H9 (cell line): Measurements from ENCODE around the gene L3MBTL4. TPM values are rescaled to one million over a fixed set of nuclear protein-coding genes. Genes with fewer than 3 reads are reported as not detected.

Experiments
- DNase-seq: peaks from one replicate; pipeline ENCODE4 v3.0.0-alpha.2; 2017
- H2AFZ ChIP-seq: one replicate; pipeline ENCODE4 v1.6.1; 2013; ENCODE audit warnings: mild to moderate bottlenecking, low read length, control low read depth, moderate library complexity
- H2AK5ac ChIP-seq: 2 replicates; pipeline ENCODE4 v1.6.1; 2013; ENCODE audit warnings: low read length, control low read depth, mixed read lengths; ENCODE audit not compliant: insufficient read length
- H2BK120ac ChIP-seq: one replicate; pipeline ENCODE4 v1.6.1; 2013; ENCODE audit warnings: low read depth, mild to moderate bottlenecking, low read length, control low read depth, inconsistent platforms; ENCODE audit not compliant: poor library complexity, severe bottlenecking
- H2BK12ac ChIP-seq: 2 replicates; pipeline ENCODE4 v1.6.1; 2013; ENCODE audit warnings: low read length, control low read depth, mixed read lengths, low read depth; ENCODE audit not compliant: insufficient read length
- H2BK15ac ChIP-seq: 2 replicates; pipeline ENCODE4 v1.6.1; 2013; ENCODE audit warnings: low read depth, low read length, control low read depth
- H2BK20ac ChIP-seq: one replicate; pipeline ENCODE4 v1.6.1; 2013; ENCODE audit warnings: low read depth, mild to moderate bottlenecking, low read length, control low read depth, inconsistent platforms; ENCODE audit not compliant: poor library complexity, severe bottlenecking
- H2BK5ac ChIP-seq: 2 replicates; pipeline ENCODE4 v1.6.1; 2013; ENCODE audit warnings: low read length, control low read depth, mixed read lengths; ENCODE audit not compliant: insufficient read length
- H3K14ac ChIP-seq: 2 replicates; pipeline ENCODE4 v1.6.1; 2013; ENCODE audit warnings: low read length, control low read depth; ENCODE audit not compliant: insufficient read depth
- H3K18ac ChIP-seq: 2 replicates; pipeline ENCODE4 v1.6.1; 2013; ENCODE audit warnings: low read depth, mild to moderate bottlenecking, mixed read lengths, low read length, control low read depth; ENCODE audit not compliant: insufficient read length
- H3K23ac ChIP-seq: 2 replicates; pipeline ENCODE4 v1.6.1; 2013; ENCODE audit warnings: low read length, control low read depth, mixed read lengths, low read depth; ENCODE audit not compliant: insufficient read length
- H3K23me2 ChIP-seq: 2 replicates; pipeline ENCODE4 v1.6.1; 2013; ENCODE audit warnings: low read depth, mild to moderate bottlenecking, mixed read lengths, low read length, control low read depth; ENCODE audit not compliant: insufficient read length, poor library complexity, severe bottlenecking
- H3K27ac ChIP-seq: 2 replicates; pipeline ENCODE4 v1.5.1; 2013; ENCODE audit warnings: low read length, control low read depth, mixed read lengths, low read depth; ENCODE audit not compliant: insufficient read length
- H3K27me3 ChIP-seq: 2 replicates; pipeline ENCODE4 v1.6.1; 2013; ENCODE audit warnings: low read length, control low read depth, inconsistent platforms; ENCODE audit not compliant: insufficient read depth
- H3K4ac ChIP-seq: 2 replicates; pipeline ENCODE4 v1.6.1; 2013; ENCODE audit warnings: low read depth, mild to moderate bottlenecking, control low read depth, inconsistent platforms, low read length, moderate library complexity
- H3K4me1 ChIP-seq: 2 replicates; pipeline ENCODE4 v1.6.1; 2013; ENCODE audit warnings: low read length, control low read depth, inconsistent platforms; ENCODE audit not compliant: insufficient read depth
- H3K4me2 ChIP-seq: 2 replicates; pipeline ENCODE4 v1.6.1; 2013; ENCODE audit warnings: low read length, control low read depth, mixed read lengths; ENCODE audit not compliant: insufficient read length, insufficient read depth
- H3K56ac ChIP-seq: 2 replicates; pipeline ENCODE4 v1.6.1; 2013; ENCODE audit warnings: low read depth, mild to moderate bottlenecking, mixed read lengths, low read length, control low read depth; ENCODE audit not compliant: insufficient read length
- H3K79me1 ChIP-seq: 2 replicates; pipeline ENCODE4 v1.6.1; 2013; ENCODE audit warnings: low read depth, mild to moderate bottlenecking, moderate library complexity, low read length, control low read depth, inconsistent platforms; ENCODE audit not compliant: insufficient read depth, poor library complexity, severe bottlenecking
- H3K79me2 ChIP-seq: 2 replicates; pipeline ENCODE4 v1.6.1; 2013; ENCODE audit warnings: low read length, control low read depth, inconsistent platforms; ENCODE audit not compliant: insufficient read depth
- H3K9ac ChIP-seq: 2 replicates; pipeline ENCODE4 v1.6.1; 2013; ENCODE audit warnings: low read length, control low read depth, mixed read lengths; ENCODE audit not compliant: insufficient read length; ENCODE audit errors: extremely low read depth
- H3K9me3 ChIP-seq: one replicate; pipeline ENCODE4 v1.6.1; 2013; ENCODE audit warnings: low read depth, low read length, inconsistent platforms; ENCODE audit not compliant: control insufficient read depth
- H3T11ph ChIP-seq: one replicate; pipeline ENCODE4 v1.6.1; 2013; ENCODE audit warnings: mild to moderate bottlenecking, low read length, control low read depth, inconsistent platforms
- H4K20me1 ChIP-seq: one replicate; pipeline ENCODE4 v1.6.1; 2013; ENCODE audit not compliant: control insufficient read depth, insufficient read length, insufficient read depth
- H4K5ac ChIP-seq: 2 replicates; pipeline ENCODE4 v1.6.1; 2013; ENCODE audit warnings: low read depth, mild to moderate bottlenecking, mixed read lengths, low read length, control low read depth; ENCODE audit not compliant: insufficient read length
- H4K8ac ChIP-seq: replicated peaks from 2 replicates; pipeline ENCODE4 v1.6.1; 2013; ENCODE audit warnings: low read length, control low read depth, mixed read lengths, low read depth; ENCODE audit not compliant: insufficient read length
- H4K91ac ChIP-seq: 2 replicates; pipeline ENCODE4 v1.6.1; 2013; ENCODE audit warnings: low read depth, mild to moderate bottlenecking, moderate library complexity, mixed read lengths, low read length, control low read depth; ENCODE audit not compliant: insufficient read length
- H3K27ac Mint-ChIP-seq, 3 experiments: 2 replicates in 2 of 3; 3 replicates in 1 of 3; pipeline ENCODE4 v1.8.0; 2020 to 2021; ENCODE audit warnings: mixed read lengths in 3 of 3, mild to moderate bottlenecking in 1 of 3, moderate library complexity in 1 of 3
- H3K27me3 Mint-ChIP-seq: 2 replicates; pipeline ENCODE4 v1.8.0; 2021; ENCODE audit warnings: low read depth, mild to moderate bottlenecking, moderate library complexity, mixed read lengths
- H3K36me3 Mint-ChIP-seq, 3 experiments: 2 replicates in 2 of 3; 3 replicates in 1 of 3; pipeline ENCODE4 v1.8.0; 2020 to 2021; ENCODE audit warnings: low read depth in 3 of 3, mixed read lengths in 3 of 3; ENCODE audit not compliant: insufficient read depth in 1 of 3
- H3K4me1 Mint-ChIP-seq, 2 experiments: 2 replicates each; pipeline ENCODE4 v1.8.0; 2020; ENCODE audit warnings: mixed read lengths in 2 of 2
- H3K4me3 Mint-ChIP-seq, 2 experiments: 2 replicates in 1 of 2; 3 replicates in 1 of 2; pipeline ENCODE4 v1.8.0; 2020 to 2021; ENCODE audit warnings: mild to moderate bottlenecking in 2 of 2, mixed read lengths in 2 of 2, moderate library complexity in 1 of 2
- H3K9me3 Mint-ChIP-seq, 2 experiments: 2 replicates in 1 of 2; 3 replicates in 1 of 2; pipeline ENCODE4 v1.8.0; 2020; ENCODE audit warnings: mild to moderate bottlenecking in 2 of 2, mixed read lengths in 2 of 2, moderate library complexity in 1 of 2
- WGBS: extraction: QIAGEN DNeasy Blood & Tissue Kit; methylation state at CpG from one replicate; pipeline ENCODE4 v1.1.7; 2013; ENCODE audit warnings: missing lambda C conversion rate, low lambda C conversion rate, mixed read lengths; ENCODE audit not compliant: insufficient read length; ENCODE audit errors: extremely low coverage; 5-methylcytosine and 5-hydroxymethylcytosine counted together
- total RNA-seq: library from RNA; stranded (reverse); gene quantifications from 2 replicates; pipeline ENCODE4 v1.2.1, GENCODE V29; 2021
- TF ChIP-seq, protein P1 (sequence below): fragments of 200-600 bp; sonication (generic); conservative IDR thresholded peaks from 3 replicates; pipeline ENCODE4 v1.8.0; 2021; ENCODE audit warnings: antibody characterized with exemption, mild to moderate bottlenecking

Gene L3MBTL4
- total RNA-seq, 1 experiment from 2014 or later = 1.9 TPM

DNA sequence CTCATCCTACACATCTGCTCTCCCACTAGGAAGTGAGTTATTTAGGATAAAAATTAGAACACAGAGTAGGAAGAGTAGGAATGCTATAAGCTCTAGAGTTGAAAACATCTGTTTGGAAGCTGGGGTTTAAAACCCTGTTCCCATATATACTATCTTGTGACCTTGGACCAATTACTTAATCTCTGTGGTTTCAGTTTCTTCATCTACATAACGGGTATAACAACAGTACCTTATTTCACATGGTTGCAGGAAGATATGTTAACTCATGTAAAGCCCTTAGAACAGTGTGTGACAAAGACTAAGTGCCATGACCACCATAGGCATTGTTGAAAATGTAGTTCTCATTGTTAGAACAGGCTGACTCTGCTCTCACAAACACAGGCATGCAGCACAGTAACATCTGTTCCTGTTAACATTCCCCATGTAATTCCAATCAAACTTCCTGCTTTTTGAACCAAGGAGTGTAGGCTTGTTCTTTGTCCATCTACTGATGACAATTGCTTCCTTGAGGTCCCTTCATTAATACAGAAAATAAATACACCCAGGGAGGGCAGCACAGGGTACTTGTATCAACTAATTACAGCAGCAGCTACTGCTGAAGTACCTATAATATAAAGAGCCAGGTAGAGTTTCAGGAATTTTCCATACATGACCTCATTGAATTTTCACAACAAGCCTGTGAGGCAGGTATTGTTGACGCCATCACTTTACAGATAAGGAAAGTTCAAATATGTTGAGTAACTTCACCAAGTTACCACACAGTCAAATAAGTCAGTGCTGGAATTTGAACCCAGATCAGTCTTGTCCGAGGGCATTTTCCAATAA lies 204.2 kb downstream of the L3MBTL4 start:
- Histone ChIP-seq H3K23ac (no peak overlapping the region), H3K4me1 (no peaks in the 10 kb centered on the region; the same call in 1 of the 2 replicates), H3K9ac (no peak overlapping the region), H2BK15ac (no peak overlapping the region), H3K27me3 (no peaks in the 10 kb centered on the region), H3K23me2 (no peaks in the 10 kb centered on the region), H2BK5ac (no peak overlapping the region), H4K20me1 (no peaks in the 10 kb centered on the region), H3K14ac (no peak overlapping the region), H3K79me2 (no peaks in the 10 kb centered on the region), H4K8ac (no peak overlapping the region), H3K4me2 (no peak overlapping the region), H2BK12ac (no peak overlapping the region), H4K5ac (no peak overlapping the region), H3K27ac (no peak overlapping the region), H3K4ac (no peak overlapping the region), H2AK5ac (no peak overlapping the region), H3K18ac (no peak overlapping the region), H2BK20ac (no peak overlapping the region), H3T11ph (no peak overlapping the region), H4K91ac (no peak overlapping the region), H2AFZ (no peak overlapping the region), H2BK120ac (no peak overlapping the region), H3K79me1 (no peaks in the 10 kb centered on the region), H3K9me3 (no peaks in the 10 kb centered on the region), H3K56ac (no peak overlapping the region)
- DNase-seq = no peak
- no peak overlapping the region for H3K27ac Mint-ChIP-seq
- H3K36me3 Mint-ChIP-seq = no peaks in the 10 kb centered on the region
- H3K4me3 Mint-ChIP-seq = no peak overlapping the region
- WGBS = no CpG with 5 or more reads among the region's 3 CpGs
- H3K27me3 Mint-ChIP-seq = no peaks in the 10 kb centered on the region
- peaks cover 0 to 6% of the 10 kb centered on the region in 2 experiments; a peak in 2 of 4 replicates for H3K4me1 Mint-ChIP-seq
- TF ChIP-seq, protein P1, sequence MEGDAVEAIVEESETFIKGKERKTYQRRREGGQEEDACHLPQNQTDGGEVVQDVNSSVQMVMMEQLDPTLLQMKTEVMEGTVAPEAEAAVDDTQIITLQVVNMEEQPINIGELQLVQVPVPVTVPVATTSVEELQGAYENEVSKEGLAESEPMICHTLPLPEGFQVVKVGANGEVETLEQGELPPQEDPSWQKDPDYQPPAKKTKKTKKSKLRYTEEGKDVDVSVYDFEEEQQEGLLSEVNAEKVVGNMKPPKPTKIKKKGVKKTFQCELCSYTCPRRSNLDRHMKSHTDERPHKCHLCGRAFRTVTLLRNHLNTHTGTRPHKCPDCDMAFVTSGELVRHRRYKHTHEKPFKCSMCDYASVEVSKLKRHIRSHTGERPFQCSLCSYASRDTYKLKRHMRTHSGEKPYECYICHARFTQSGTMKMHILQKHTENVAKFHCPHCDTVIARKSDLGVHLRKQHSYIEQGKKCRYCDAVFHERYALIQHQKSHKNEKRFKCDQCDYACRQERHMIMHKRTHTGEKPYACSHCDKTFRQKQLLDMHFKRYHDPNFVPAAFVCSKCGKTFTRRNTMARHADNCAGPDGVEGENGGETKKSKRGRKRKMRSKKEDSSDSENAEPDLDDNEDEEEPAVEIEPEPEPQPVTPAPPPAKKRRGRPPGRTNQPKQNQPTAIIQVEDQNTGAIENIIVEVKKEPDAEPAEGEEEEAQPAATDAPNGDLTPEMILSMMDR = no peak
- no peaks in the 10 kb centered on the region for H3K9me3 Mint-ChIP-seq
